GM19455 (cell line): ENCODE data around the gene NLRX1.
"Not testable (repeated sequence)": the region's sequence is repeated elsewhere in the genome, so short reads cannot be mapped to it uniquely, and the experiment has no call there.

Experiments used
- ATAC-seq: cut with Tn5 transposase; IDR thresholded peaks from one replicate; pipeline ENCODE4 v1.9.1; 2021; ENCODE audit not compliant: unreplicated experiment

The NLRX1 gene

DNA sequence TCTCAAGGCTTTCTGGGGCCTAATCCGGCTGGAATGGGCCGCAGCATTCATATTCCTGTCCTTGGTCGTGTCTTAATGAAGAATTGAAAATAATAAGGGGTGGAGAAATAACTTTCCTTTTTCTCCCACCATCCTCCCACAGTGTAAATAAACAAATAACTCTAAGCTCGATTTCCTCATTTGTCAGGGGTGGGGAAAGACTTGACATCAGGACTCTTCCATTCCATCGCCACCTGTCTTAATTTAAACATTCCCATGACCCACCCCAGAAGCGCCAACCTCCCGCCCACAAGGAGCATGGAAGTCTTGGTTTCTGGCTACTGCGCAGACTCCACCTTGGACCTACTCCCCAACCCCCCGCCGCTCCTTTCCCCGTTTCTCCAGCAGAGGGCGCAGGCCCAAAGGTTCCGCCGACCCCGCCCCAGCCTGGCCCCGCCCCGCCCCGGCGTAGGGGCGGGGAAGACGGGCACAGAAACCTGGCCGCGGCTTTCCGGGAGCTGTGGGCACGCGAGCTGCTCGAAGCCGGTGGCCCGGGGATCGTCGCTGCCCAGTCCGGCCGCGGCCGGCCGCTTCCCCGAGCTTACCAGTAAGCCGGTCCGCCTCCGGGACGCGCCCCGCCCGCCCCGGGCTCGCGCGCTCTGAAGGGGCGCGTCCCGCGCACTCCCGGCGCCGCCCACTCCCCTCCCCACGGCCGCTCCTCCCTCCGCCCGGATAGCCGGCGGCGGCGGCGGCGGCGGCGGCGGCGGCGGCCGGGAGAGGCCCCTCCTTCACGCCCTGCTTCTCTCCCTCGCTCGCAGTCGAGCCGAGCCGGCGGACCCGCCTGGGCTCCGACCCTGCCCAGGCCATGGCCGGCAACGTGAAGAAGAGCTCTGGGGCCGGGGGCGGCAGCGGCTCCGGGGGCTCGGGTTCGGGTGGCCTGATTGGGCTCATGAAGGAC lies 37.3 kb downstream of the NLRX1 start, which contains the start of gene CBL:
Gene CBL, plus strand, starts transcription at position 766 of the 937 bp plus-strand sequence. Its CDS starts 79 bp downstream, at position 845.
- ATAC-seq, result peak; percentile 77

DNA sequence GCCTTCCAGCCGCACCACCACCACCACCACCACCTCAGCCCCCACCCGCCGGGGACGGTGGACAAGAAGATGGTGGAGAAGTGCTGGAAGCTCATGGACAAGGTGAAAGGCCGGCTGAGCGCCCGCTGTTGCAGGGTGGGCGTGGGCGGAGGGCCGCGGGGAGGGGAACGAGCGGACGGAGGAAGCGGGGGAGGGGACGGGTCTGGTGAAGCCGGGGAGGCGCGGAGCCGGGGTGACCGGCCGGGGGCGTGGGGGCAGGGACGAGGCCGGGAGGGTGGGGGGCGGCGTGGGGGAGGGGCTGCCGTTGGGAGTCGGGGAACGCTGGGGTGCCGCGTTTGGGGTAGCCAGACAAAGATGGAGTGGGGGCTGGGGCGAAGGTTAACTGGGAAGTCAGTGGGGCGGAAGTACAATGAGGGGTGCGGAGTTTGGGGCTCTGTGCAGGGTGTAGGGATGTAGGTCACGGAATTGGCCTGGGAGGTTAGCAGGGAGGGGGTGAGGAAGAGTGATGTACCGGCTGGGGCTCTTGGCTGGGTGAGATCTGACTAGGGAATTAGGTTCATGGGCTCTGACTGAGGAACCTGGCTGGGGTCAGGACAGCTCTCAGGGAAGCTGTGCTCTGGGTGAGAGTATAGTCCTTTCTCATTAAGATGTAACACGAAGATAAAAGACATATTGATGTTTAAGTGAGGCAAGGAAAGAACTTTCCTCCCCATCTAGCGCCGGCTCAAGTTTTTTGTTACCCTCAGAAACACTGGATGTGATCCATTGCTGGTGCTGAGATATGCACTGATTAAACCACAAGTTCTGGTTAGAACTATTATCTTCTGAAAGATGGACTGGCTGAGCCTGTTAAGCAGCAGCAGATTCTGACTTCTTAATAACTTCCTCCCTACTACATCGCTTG lies 38.2 kb downstream of the NLRX1 start:
- ATAC-seq, result peak; percentile 23

DNA sequence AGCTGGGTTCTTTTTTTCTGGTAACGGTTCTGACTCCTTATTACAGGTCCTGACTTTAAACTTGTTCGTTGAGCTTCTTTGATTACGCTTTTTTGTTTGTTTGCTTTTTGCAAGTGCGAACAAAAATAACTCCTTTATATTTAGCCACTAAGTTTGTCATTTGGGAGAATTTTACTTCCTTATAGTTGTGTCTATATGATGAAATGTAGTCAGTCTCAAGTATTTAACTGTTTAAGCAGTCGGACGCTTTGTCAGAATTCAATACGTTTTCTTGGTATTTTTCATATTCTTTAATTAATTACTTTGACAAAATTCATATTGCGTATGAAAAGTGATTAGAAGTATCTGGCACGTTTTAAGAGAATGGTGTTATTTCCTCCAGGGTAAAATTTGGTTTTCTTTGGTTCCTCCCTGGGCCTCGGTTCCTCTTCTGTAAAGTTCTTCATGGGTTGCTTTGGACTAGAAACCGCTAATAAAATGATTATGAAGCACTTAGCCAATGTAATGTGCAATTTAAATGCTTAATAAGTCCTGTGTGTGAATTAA lies 39.0 kb downstream of the NLRX1 start:
- no peak for ATAC-seq

DNA sequence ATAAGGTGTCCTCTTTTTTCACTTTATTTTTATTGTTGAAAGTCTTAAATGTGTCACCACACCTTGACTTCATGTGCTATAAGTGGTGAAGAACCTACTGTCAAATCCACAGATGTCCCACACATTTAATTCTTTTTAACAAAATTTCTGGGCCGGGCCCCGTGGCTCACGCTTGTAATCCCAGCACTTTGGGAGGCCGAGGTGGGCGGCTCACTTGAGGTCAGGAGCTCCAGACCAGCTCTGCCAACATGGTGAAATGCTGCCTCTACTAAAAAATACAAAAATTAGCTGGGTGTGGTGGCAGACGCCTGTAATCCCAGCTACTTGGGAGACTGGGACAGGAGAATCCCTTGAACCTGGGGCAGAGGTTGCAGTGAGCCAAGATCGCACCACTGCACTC lies 40.7 kb downstream of the NLRX1 start:
- ATAC-seq, result no peak

DNA sequence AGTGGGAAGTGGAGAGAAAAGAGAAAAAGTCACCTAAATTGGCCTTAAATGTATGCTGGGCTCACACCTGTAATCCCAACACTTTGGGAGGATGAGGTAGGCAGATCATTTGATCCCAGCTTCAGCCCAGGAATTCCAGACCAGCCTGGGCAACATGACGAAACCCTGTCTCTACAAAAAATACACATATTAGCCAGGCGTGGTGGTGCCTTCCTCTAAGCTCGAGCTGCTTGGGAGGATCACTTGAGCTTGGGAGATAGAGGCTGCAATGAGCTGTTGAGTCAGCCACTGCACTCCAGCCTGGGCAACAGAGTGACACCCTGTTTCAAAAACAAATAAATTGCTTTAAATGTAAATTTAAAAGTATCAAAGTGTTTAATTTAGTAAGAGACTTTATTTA lies 41.5 kb downstream of the NLRX1 start:
- no peak for ATAC-seq

DNA sequence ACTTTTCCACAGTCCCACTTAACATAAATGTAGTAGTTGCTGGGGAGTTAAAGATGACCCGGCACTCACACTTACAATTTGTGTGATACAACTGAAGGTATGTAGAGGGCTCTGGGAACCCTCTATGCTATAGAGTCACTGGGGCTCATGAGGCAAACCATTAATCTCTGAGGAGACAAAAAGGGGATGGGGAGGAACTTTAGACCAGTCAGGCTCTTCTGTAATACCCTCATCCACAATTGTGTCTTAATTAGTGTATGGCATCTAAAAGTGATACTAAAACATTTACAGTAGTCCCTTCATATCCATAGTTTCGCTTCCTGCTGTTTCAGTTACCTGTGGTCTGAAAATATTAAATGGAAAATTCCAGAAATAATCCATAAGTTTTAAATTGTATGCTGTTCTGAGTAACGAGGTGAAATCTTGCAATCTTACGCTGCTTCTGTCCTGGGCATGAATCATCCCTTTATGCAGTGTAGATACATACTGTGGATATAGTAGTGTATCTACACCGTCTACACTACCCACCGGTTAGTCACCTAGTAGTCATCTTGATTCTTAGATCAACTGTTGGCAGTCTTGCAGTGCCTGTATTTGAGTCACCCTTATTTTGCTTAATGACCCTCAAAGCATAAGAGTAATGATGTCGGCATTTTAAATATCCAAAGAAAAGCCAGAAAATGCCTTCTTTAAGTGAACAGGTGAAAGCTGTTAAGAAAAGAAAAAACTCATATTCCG lies 49.8 kb downstream of the NLRX1 start:
- ATAC-seq, result no peak

DNA sequence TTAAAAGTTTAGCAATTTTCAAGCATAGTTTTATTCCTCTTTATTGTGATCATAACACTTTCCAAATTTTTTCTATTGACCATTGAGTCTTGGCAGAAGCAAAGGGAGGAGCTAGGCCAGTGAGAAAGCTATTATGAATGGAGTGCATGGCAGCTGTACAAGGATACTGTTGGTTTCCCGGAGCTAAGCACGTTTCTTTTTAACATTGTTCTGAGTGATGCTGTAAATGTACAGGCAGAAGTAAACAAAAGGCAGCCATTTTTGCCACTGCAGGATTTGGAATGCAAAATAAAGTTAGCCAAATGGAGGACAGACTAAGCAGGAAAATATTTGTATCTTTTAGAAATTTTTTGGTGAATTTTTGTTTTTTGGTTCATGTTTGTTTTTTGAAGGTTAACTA lies 53.8 kb downstream of the NLRX1 start:
- no peak for ATAC-seq

DNA sequence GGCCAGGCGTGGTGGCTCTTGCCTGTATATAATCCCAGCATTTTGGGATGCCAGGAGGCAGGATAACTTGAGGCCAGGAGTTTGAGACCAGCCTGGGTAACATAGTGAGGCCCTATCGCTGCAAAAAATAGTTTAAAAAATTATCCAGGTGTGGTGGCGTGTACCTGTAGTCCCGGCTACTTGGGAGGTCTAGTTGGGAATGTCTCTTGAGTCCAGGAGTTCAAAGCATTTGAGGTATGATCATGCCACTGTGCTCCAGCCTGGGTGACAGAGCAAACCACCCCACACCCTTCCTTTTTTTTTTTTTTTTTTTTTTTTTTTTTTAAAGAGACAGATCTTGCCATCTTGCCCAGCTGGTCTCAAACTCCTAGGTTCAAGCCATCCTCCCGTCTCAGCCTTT lies 54.4 kb downstream of the NLRX1 start:
- no peak for ATAC-seq

DNA sequence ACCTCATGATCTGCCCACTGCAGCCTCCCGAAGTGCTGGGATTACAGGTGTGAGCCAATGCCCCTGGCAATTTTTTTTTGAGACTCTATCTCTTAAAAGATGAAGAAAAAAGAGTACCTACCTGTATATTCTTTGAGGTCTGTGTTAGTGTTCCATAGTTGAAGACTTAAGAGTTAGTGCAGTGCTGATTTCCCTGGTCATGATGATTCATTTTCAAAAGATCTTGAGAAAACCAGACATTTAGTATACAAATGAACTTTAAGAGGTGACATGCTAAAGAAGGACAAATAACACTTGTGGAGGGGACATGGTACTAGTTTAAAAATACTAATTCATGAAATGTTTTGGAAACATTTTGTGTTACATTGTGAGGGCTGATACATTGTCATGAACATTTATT lies 55.3 kb downstream of the NLRX1 start:
- no peak for ATAC-seq

DNA sequence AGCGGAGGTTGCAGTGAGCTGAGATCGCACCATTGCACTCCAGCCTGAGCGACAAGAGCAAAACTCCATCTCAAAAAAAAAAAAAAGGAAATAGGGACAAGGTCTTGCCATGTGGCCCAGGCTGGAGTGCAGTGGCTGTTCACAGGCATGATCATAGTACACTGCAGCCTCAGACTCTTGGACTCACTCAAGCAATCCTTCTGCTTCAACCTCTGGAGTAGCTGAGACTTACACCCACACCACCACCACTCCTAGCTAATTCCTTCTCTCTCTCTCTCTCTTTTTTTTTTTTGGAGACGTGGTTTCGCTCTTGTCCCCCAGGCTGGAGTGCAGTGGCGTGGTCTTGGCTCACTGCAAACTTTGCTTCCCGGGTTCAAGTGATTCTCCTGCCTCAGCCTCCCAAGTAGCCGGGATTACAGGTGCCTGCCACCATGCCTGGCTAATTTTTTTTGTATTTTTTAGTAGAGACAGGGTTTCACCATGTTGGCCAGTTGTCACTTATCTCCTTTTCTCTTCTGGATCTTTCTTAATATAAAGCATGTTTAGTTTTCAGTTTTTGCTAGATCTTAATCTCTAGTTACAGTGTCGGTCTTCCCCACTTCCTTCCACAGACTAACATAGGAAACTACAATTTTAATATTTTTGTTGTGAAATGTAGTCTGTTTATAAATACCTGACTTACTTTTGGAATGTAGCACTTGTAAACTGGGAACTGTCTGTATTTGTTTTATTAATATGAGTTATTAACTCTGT lies 60.2 kb downstream of the NLRX1 start:
- ATAC-seq, result not testable (repeated sequence)

DNA sequence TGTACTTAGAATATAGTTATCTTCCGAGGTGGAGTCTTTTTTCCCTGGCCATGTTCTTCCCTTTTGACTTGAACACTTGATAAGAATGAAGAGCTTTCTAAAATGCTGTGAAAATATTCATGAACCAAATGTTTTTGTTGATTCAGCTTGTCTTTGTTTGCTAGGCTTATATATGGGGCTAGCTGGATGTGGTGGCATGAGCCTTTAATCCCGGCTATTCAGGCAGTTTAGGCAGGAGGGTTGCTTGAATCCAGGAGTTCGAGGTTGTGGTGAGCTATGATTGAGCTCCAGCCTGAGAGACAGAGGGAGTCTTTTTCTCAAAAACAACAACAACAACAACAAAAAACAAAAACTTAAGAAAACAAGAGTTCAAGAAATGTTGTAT lies 60.8 kb downstream of the NLRX1 start:
- ATAC-seq, result no peak

DNA sequence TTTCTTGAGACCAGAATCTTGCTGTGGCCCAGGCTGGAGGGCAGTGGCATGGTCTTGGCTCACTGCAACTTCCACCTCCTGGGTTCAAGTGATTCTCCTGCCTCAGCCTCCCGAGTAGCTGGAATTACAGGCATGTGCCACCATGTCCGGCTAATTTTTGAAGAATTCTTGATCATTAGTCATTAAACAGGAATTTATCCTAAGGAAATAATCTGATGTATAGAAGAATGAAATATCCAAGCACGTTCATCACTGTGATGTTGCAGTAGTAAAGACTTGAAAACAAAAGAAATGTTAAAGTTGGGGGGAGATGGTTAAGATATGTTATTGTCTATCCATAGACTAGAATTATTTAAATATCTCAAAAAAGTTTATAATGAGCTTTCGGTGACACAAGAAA lies 61.2 kb downstream of the NLRX1 start:
- ATAC-seq, result no peak
